Neural progenitor cell (in vitro differentiated cells): ENCODE measurements around the gene IRF1.

Experiments
- CTCF ChIP-seq: fragments of 200-600 bp; sonication (generic); IDR thresholded peaks from 2 replicates; pipeline ENCODE4 v1.5.1; 2017; ENCODE audit warnings: antibody characterized with exemption, mild to moderate bottlenecking
- EZH2 ChIP-seq: fragments of 200-600 bp; sonication (generic); IDR thresholded peaks from 2 replicates; pipeline ENCODE4 v1.6.1; 2017; ENCODE audit warnings: antibody characterized with exemption, mild to moderate bottlenecking, moderate library complexity
- EZH2phosphoT487 ChIP-seq: fragments of 200-600 bp; sonication (generic); IDR thresholded peaks from 2 replicates; pipeline ENCODE4 v1.6.1; 2017; ENCODE audit warnings: antibody characterized with exemption

- TF ChIP-seq CTCF (no peak), EZH2 (no peak), EZH2phosphoT487 (no peak)
Measured at GRCh38 chr5:132525299-132525724, 34.7 kb upstream of the IRF1 start.
